ENCODE results near the gene SPESP1.

DNA sequence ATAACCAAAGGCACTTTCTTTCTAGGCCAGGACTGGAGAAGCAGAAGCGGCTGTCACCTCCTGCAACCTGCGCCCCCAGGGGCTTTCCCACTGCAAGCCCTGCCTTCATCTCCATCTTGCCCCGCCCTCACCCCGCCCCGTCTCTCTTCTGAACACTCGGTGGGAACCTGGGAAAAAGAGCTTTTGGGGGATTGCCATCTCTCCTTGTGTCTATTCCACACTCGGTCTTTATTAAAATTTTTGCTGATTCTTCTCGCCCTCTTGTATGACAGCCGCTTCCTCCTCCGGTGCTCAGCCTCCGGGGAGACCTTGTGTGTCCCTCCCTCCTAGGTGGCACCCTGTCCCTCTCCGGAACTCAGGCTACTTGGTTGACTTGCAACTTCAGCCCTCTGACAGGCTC is 41.9 kb upstream of the SPESP1 start:
- TF ChIP-seq, protein P1, sequence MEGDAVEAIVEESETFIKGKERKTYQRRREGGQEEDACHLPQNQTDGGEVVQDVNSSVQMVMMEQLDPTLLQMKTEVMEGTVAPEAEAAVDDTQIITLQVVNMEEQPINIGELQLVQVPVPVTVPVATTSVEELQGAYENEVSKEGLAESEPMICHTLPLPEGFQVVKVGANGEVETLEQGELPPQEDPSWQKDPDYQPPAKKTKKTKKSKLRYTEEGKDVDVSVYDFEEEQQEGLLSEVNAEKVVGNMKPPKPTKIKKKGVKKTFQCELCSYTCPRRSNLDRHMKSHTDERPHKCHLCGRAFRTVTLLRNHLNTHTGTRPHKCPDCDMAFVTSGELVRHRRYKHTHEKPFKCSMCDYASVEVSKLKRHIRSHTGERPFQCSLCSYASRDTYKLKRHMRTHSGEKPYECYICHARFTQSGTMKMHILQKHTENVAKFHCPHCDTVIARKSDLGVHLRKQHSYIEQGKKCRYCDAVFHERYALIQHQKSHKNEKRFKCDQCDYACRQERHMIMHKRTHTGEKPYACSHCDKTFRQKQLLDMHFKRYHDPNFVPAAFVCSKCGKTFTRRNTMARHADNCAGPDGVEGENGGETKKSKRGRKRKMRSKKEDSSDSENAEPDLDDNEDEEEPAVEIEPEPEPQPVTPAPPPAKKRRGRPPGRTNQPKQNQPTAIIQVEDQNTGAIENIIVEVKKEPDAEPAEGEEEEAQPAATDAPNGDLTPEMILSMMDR (IDR thresholded peaks at IDR 0.05; ENCODE audit: low read depth, low read length, missing input control) = no peak
- no peak for TF ChIP-seq HNF4G (IDR thresholded peaks at IDR 0.05)
- TF ChIP-seq NR2F2 (IDR thresholded peaks at IDR 0.05) = no peak
- TF ChIP-seq TAF1 (conservative IDR thresholded peaks at IDR 0.05) = no peak
- TF ChIP-seq JUND (IDR thresholded peaks at IDR 0.05) = no peak
- TF ChIP-seq, protein P2, sequence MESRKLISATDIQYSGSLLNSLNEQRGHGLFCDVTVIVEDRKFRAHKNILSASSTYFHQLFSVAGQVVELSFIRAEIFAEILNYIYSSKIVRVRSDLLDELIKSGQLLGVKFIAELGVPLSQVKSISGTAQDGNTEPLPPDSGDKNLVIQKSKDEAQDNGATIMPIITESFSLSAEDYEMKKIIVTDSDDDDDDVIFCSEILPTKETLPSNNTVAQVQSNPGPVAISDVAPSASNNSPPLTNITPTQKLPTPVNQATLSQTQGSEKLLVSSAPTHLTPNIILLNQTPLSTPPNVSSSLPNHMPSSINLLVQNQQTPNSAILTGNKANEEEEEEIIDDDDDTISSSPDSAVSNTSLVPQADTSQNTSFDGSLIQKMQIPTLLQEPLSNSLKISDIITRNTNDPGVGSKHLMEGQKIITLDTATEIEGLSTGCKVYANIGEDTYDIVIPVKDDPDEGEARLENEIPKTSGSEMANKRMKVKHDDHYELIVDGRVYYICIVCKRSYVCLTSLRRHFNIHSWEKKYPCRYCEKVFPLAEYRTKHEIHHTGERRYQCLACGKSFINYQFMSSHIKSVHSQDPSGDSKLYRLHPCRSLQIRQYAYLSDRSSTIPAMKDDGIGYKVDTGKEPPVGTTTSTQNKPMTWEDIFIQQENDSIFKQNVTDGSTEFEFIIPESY (IDR thresholded peaks at IDR 0.05) = no peak
- TF ChIP-seq, protein P3, sequence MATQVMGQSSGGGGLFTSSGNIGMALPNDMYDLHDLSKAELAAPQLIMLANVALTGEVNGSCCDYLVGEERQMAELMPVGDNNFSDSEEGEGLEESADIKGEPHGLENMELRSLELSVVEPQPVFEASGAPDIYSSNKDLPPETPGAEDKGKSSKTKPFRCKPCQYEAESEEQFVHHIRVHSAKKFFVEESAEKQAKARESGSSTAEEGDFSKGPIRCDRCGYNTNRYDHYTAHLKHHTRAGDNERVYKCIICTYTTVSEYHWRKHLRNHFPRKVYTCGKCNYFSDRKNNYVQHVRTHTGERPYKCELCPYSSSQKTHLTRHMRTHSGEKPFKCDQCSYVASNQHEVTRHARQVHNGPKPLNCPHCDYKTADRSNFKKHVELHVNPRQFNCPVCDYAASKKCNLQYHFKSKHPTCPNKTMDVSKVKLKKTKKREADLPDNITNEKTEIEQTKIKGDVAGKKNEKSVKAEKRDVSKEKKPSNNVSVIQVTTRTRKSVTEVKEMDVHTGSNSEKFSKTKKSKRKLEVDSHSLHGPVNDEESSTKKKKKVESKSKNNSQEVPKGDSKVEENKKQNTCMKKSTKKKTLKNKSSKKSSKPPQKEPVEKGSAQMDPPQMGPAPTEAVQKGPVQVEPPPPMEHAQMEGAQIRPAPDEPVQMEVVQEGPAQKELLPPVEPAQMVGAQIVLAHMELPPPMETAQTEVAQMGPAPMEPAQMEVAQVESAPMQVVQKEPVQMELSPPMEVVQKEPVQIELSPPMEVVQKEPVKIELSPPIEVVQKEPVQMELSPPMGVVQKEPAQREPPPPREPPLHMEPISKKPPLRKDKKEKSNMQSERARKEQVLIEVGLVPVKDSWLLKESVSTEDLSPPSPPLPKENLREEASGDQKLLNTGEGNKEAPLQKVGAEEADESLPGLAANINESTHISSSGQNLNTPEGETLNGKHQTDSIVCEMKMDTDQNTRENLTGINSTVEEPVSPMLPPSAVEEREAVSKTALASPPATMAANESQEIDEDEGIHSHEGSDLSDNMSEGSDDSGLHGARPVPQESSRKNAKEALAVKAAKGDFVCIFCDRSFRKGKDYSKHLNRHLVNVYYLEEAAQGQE (IDR thresholded peaks at IDR 0.05) = no peak

Data from liver (tissue), 3 donors.